Neural progenitor cell (in vitro differentiated cells): Measurements from ENCODE around the gene MOV10L1. TPM values are rescaled to one million over a fixed set of nuclear protein-coding genes. Genes with fewer than 3 reads are reported as not detected.

Experiments
- DNase-seq: peaks from one replicate; pipeline ENCODE4 v3.0.0-alpha.2; 2016; ENCODE audit warnings: low spot score
- H2AFZ ChIP-seq: fragments of 200-600 bp; sonication (generic); replicated peaks from 2 replicates; pipeline ENCODE4 v1.6.1; 2016; ENCODE audit warnings: antibody characterized with exemption
- H3F3A ChIP-seq: fragments of 200-600 bp; sonication (generic); 2 replicates; pipeline ENCODE4 v1.6.1; 2016; ENCODE audit warnings: antibody characterized with exemption, low read depth
- H3K27ac ChIP-seq: fragments of 200-600 bp; sonication (generic); 2 replicates; pipeline ENCODE4 v1.5.1; 2016; ENCODE audit warnings: mild to moderate bottlenecking
- H3K27me3 ChIP-seq: fragments of 200-600 bp; sonication (generic); 2 replicates; pipeline ENCODE4 v1.6.1; 2016; ENCODE audit warnings: mild to moderate bottlenecking, moderate library complexity
- H3K36me3 ChIP-seq: fragments of 200-600 bp; sonication (generic); 2 replicates; pipeline ENCODE4 v1.5.1; 2016
- H3K4me1 ChIP-seq: fragments of 200-600 bp; sonication (generic); 2 replicates; pipeline ENCODE4 v1.6.1; 2016; ENCODE audit warnings: mixed run types
- H3K4me2 ChIP-seq: fragments of 200-600 bp; sonication (generic); 2 replicates; pipeline ENCODE4 v1.6.1; 2016
- H3K4me3 ChIP-seq: fragments of 200-600 bp; sonication (generic); 2 replicates; pipeline ENCODE4 v1.5.1; 2016
- H3K79me2 ChIP-seq: fragments of 200-600 bp; sonication (generic); 2 replicates; pipeline ENCODE4 v1.6.1; 2016; ENCODE audit warnings: low read depth
- H3K9ac ChIP-seq: fragments of 200-600 bp; sonication (generic); 2 replicates; pipeline ENCODE4 v1.6.1; 2016
- H3K9me3 ChIP-seq: fragments of 200-600 bp; sonication (generic); 2 replicates; pipeline ENCODE4 v1.5.1; 2016; ENCODE audit warnings: low read depth
- H4K20me1 ChIP-seq: fragments of 200-600 bp; sonication (generic); 2 replicates; pipeline ENCODE4 v1.6.1; 2016; ENCODE audit warnings: low read depth
- H3K27ac Mint-ChIP-seq: 3 replicates; pipeline ENCODE4 v1.8.0; 2021; ENCODE audit warnings: mixed read lengths
- H3K27me3 Mint-ChIP-seq: 2 replicates; pipeline ENCODE4 v1.8.0; 2022; ENCODE audit warnings: low read depth, mild to moderate bottlenecking, inconsistent platforms, moderate library complexity, mixed read lengths; ENCODE audit not compliant: insufficient read depth
- H3K36me3 Mint-ChIP-seq: 3 replicates; pipeline ENCODE4 v1.8.0; 2021; ENCODE audit warnings: mixed read lengths
- H3K4me1 Mint-ChIP-seq: 3 replicates; pipeline ENCODE4 v1.8.0; 2021; ENCODE audit warnings: mixed read lengths
- H3K4me3 Mint-ChIP-seq: 3 replicates; pipeline ENCODE4 v1.8.0; 2021; ENCODE audit warnings: mild to moderate bottlenecking, moderate library complexity, mixed read lengths
- H3K9me3 Mint-ChIP-seq: 3 replicates; pipeline ENCODE4 v1.8.0; 2020; ENCODE audit warnings: mixed read lengths
- EZH2 ChIP-seq: fragments of 200-600 bp; sonication (generic); IDR thresholded peaks from 2 replicates; pipeline ENCODE4 v1.6.1; 2017; ENCODE audit warnings: antibody characterized with exemption, mild to moderate bottlenecking, moderate library complexity
- EZH2phosphoT487 ChIP-seq: fragments of 200-600 bp; sonication (generic); IDR thresholded peaks from 2 replicates; pipeline ENCODE4 v1.6.1; 2017; ENCODE audit warnings: antibody characterized with exemption
- total RNA-seq: library from RNA; depleted of rRNA; stranded (reverse); fragments of >200 nt; gene quantifications from 2 replicates; pipeline ENCODE4 v1.2.3, GENCODE V29; 2015; ENCODE audit warnings: low replicate concordance
- TF ChIP-seq, protein P1 (sequence below): fragments of 200-600 bp; sonication (generic); IDR thresholded peaks from 2 replicates; pipeline ENCODE4 v1.5.1; 2017; ENCODE audit warnings: antibody characterized with exemption, mild to moderate bottlenecking

The MOV10L1 gene
- total RNA-seq, 1 donor from 2014 or later = not detected

DNA sequence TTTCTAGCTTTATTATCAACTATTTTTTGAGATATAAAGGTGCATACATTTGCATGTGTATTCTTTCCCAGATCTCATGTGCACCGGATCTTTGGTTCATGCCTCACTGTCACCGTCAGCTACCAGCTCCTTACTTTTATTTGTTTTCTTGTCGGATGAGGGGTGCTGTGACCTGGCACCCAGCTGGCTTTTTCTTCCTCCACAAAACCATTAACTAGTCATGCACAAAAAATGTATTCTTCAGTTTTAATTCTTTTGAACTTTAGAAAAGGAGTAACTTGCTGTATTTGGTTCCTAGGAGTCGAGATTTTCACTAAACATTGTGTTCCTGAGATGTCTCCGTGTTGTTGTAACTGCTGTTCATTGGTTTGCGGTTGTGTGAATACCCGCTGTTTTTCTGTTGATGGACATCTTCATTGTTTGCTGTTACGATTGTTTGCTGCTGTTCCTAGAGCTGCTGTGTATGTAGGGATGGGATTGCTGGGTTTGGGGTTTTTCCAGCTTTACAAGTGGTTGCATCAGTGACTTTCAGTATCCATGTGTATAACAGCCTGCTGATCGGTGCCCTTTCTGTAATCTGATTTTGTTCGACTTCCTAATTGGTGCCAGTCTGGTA, 39.4 kb downstream of the MOV10L1 start:
- no peaks in the 10 kb centered on the region for H3K36me3 Mint-ChIP-seq
- no peaks in the 10 kb centered on the region for H3K9me3 ChIP-seq
- H3K27me3 ChIP-seq = no peaks in the 10 kb centered on the region
- no peaks in the 10 kb centered on the region for H3K4me1 ChIP-seq
- no peaks in the 10 kb centered on the region for H4K20me1 ChIP-seq
- H3K4me3 ChIP-seq = no peak overlapping the region
- H3K27ac Mint-ChIP-seq = no peak overlapping the region
- no peaks in the 10 kb centered on the region for H3F3A ChIP-seq
- H3K36me3 ChIP-seq = no peaks in the 10 kb centered on the region
- H3K4me1 Mint-ChIP-seq = peaks cover 7% of the 10 kb centered on the region
- no peak overlapping the region for H3K9ac ChIP-seq
- H3K9me3 Mint-ChIP-seq = peaks cover 6% of the 10 kb centered on the region
- no peak overlapping the region for H3K4me3 Mint-ChIP-seq
- peaks cover 4% of the 10 kb centered on the region for H3K27me3 Mint-ChIP-seq
- TF ChIP-seq EZH2 (no peak), EZH2phosphoT487 (no peak)
- TF ChIP-seq, protein P1, sequence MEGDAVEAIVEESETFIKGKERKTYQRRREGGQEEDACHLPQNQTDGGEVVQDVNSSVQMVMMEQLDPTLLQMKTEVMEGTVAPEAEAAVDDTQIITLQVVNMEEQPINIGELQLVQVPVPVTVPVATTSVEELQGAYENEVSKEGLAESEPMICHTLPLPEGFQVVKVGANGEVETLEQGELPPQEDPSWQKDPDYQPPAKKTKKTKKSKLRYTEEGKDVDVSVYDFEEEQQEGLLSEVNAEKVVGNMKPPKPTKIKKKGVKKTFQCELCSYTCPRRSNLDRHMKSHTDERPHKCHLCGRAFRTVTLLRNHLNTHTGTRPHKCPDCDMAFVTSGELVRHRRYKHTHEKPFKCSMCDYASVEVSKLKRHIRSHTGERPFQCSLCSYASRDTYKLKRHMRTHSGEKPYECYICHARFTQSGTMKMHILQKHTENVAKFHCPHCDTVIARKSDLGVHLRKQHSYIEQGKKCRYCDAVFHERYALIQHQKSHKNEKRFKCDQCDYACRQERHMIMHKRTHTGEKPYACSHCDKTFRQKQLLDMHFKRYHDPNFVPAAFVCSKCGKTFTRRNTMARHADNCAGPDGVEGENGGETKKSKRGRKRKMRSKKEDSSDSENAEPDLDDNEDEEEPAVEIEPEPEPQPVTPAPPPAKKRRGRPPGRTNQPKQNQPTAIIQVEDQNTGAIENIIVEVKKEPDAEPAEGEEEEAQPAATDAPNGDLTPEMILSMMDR = no peak
- no peak for DNase-seq
- no peaks in the 10 kb centered on the region for H3K79me2 ChIP-seq
- H2AFZ ChIP-seq = no peak overlapping the region
- H3K4me2 ChIP-seq = no peak overlapping the region
- no peak overlapping the region for H3K27ac ChIP-seq

DNA sequence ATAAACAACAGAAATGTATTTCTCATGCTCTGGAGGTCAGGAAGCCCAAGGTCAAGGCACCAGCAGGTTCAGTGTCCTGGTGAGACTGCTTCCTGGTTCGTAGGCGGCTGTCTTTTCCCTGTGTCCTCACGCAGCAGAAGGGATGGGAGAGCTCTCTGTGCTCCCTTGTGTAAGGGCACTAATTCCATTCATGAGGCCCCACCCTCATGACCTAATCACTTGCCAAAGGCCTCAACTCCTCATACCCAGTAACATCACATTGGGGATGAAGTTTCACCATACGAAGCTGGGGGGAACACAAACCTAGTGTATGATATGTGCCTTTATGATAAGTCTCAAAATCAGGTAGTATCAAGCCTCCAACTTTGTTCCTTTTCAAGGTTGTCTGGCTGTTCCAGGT, 42.1 kb downstream of the MOV10L1 start:
- Mint-ChIP-seq H3K4me1 (peaks cover 12% of the 10 kb centered on the region), H3K36me3 (no peaks in the 10 kb centered on the region), H3K27ac (no peak overlapping the region), H3K9me3 (peaks cover 2% of the 10 kb centered on the region), H3K27me3 (peaks cover 3% of the 10 kb centered on the region), H3K4me3 (no peak overlapping the region)
- Histone ChIP-seq H3K4me1 (no peaks in the 10 kb centered on the region), H3K4me3 (no peak overlapping the region), H3K4me2 (no peak overlapping the region), H3F3A (no peaks in the 10 kb centered on the region), H3K27ac (no peak overlapping the region), H3K9me3 (no peaks in the 10 kb centered on the region), H3K27me3 (no peaks in the 10 kb centered on the region), H4K20me1 (no peaks in the 10 kb centered on the region), H3K36me3 (no peaks in the 10 kb centered on the region), H3K9ac (no peak overlapping the region), H2AFZ (no peak overlapping the region), H3K79me2 (no peaks in the 10 kb centered on the region)
- TF ChIP-seq, protein P1 = no peak
- TF ChIP-seq EZH2phosphoT487 (no peak), EZH2 (no peak)
- no peak for DNase-seq

DNA sequence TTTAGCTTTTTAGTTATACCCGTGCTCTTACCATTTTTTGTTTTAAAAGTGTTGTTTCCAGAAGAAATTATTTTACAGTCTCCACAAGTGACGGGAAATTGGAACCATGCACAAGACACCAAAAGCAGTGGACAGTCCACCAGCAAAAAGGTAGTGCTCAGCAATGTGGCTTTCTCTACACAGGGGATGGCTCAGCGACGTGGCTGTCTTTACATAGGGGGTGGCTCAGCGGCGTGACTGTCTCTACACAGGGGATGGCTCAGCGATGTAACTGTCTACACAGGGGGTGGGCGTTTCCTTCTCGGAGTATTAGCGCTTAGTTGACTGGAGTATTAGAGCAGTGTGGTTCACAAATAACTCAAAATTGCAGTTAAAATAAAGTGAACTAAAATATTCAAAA, 44.7 kb downstream of the MOV10L1 start:
- H3K9me3 ChIP-seq = no peaks in the 10 kb centered on the region
- H4K20me1 ChIP-seq = no peaks in the 10 kb centered on the region
- H3K4me2 ChIP-seq = no peak overlapping the region
- Mint-ChIP-seq H3K27ac (no peak overlapping the region), H3K27me3 (peaks cover 2% of the 10 kb centered on the region), H3K9me3 (peaks cover 2% of the 10 kb centered on the region), H3K36me3 (no peaks in the 10 kb centered on the region), H3K4me3 (no peak overlapping the region), H3K4me1 (peaks cover 6% of the 10 kb centered on the region)
- no peaks in the 10 kb centered on the region for H3F3A ChIP-seq
- H3K4me3 ChIP-seq = no peak overlapping the region
- H3K36me3 ChIP-seq = no peaks in the 10 kb centered on the region
- H3K4me1 ChIP-seq = no peaks in the 10 kb centered on the region
- H3K79me2 ChIP-seq = no peaks in the 10 kb centered on the region
- H3K27me3 ChIP-seq = no peaks in the 10 kb centered on the region
- no peak for DNase-seq
- TF ChIP-seq, protein P1 = no peak
- TF ChIP-seq EZH2 = no peak
- no peak for TF ChIP-seq EZH2phosphoT487
- no peak overlapping the region for H2AFZ ChIP-seq
- H3K9ac ChIP-seq = no peak overlapping the region
- H3K27ac ChIP-seq = no peak overlapping the region
